GM19099 (cell line): Measurements from ENCODE around the gene DLX2.

ENCODE experiments used
- POLR2A ChIP-seq: IDR thresholded peaks from 3 replicates; pipeline ENCODE4 v1.6.1; 2011; ENCODE audit warnings: low read depth; ENCODE audit not compliant: insufficient read length; ENCODE audit errors: extremely low read depth

DLX2 gene

DNA sequence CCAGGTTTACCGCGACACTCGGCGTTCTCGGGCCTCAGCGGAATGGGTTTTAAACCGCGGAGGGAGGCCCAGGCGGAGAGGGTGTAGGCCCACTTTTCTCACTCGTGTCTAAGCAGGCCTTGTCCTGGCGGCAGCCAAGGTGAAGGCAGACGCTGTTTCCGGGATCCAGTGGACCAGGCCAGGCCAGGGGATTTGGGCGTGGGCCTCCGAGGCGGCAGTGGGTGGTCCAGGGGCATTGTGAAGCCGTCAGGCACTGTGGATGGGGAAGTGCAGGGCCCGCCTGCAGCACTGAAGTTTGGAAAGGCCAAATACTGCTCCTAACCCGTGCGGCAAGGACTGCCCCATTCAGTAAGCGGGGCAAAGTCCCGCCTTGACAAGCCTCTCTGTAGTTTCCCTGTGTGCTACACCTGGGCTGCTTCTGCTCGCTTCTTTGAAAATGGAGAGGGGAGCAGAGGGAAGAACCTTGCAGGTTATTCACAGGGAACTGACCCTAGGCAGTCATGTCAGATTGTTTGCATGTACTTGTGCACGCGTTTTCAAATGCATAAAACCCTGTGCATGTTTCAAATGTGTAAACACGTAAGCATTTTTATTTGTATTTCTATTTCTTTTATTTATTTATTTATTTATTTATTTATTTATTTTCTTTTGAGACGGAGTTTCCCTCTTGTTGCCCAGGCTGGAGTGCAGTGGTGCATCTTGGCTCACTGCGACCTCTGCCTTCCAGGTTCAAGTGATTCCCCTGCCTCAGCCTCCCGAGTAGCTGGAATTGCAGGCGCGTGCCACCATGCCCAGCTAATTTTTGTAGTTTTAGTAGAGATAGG is 7.5 kb upstream of the DLX2 start:
- TF ChIP-seq POLR2A, result no peak

DNA sequence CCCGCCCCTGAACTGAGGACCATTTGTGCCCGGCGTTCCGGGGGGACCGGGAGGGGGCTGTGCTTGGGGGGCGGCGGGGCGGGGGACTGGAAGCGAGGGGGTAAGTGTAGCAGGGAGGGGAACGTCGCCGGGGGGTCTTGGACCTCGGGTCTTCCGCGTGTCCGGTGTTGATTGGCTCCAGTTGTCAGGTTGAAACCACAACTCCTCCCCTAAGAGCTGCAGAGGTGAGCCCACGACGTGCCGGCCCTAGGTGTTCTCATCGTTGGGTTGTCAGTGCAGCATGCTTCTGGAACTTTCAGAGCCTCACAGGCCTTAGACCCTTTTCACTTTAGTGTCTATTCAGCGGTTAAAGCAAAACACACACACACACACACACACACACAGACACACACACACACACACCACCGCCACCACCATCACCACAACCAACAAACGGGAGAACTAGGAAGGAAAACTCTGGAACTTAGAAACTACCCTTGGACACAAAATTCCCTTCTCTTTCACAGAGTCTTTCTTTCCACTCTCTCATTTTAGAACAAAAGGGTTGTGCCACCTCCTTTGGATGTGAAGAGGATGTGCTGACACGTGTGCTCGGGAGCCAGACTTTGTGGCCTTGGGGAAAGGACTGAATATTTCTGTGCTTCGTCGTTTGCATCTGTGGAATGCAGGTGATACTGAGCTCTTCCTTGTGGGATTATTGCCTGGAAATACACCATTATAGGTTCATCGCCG is 6.7 kb upstream of the DLX2 start:
- no peak for TF ChIP-seq POLR2A

DNA sequence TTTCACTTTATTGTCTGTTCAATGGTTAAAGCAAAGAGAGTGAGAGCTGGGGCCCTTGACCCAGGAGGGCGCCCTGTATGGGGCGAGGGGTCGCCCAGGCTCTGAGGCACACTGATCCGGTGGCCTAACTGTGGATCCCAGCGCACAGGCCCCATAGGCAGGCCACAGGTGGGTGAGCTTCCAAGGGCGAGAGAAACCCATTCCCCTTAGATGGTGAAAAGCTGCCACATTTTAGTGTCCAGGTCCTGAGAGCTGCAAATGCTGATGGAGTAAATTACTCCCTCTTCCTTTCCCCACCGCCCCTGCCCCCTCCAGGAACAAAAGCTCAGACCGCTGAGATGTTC is 5.9 kb upstream of the DLX2 start:
- no peak for TF ChIP-seq POLR2A

GRCh38 chr2:172107690-172108586 is 5.2 kb upstream of the DLX2 start:
- no peak for TF ChIP-seq POLR2A

GRCh38 chr2:172106108-172106961 is 3.6 kb upstream of the DLX2 start:
- TF ChIP-seq POLR2A, result no peak

DNA sequence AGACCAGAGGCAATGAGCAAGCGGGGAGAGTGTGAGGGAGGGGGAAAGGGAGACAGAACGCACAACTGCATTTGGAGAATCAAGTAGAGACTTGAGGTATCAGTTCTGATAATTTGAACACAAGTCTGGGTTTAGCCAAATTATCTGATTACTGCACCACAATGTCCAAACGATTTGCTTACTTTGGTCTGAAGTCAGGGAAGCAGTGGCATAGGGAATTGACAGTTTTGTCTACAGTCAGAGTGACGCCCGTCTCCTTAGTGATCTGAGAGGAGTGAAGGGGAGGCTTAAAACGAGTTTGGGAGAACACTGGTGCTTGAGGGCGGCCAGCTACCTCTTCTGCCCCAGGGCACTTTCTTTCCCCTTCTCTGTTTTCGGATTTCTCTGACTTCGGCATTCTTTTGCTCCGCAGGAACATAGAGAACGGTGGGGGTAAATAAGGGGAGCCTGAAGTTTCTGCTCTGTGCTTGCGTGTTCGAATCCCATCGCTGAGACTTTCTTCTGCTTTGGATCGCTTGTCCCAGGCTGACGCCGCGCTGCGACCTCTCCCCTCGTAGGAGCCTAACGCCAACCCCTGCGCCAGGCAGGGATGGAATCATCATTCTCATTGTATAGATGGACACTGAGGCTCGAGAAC is 2.9 kb upstream of the DLX2 start:
- TF ChIP-seq POLR2A, result no peak

GRCh38 chr2:172103471-172104272 is 972 bp upstream of the DLX2 start:
- no peak for TF ChIP-seq POLR2A

DNA sequence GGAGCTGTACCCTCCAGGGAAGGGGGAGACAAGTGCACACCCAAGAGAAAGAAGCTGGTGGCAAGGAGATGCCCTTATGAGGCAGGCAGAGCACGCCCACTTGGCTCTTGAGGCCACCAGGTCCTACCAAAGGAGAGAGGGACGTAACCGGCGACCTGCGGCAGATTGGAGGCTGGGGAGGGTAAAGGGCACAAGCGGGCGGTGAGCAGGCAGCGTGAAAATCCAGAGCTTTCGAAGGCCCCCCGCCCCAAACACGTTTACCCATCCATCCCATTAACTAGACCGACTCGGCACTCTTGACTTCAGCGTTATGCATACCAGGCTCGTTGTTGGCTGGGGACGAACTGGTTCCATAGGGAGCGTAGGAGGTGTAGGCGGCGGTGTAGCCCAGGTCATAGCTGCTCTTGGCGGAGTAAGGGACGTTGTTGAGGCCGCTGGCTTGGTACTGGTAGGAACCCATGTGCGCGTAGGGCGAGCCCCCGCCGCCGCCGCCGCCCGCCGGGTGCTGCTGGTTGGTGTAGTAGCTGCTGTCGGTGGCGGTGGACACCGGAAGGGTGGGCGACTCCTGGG is 794 bp downstream of the DLX2 start:
- TF ChIP-seq POLR2A, result no peak

DNA sequence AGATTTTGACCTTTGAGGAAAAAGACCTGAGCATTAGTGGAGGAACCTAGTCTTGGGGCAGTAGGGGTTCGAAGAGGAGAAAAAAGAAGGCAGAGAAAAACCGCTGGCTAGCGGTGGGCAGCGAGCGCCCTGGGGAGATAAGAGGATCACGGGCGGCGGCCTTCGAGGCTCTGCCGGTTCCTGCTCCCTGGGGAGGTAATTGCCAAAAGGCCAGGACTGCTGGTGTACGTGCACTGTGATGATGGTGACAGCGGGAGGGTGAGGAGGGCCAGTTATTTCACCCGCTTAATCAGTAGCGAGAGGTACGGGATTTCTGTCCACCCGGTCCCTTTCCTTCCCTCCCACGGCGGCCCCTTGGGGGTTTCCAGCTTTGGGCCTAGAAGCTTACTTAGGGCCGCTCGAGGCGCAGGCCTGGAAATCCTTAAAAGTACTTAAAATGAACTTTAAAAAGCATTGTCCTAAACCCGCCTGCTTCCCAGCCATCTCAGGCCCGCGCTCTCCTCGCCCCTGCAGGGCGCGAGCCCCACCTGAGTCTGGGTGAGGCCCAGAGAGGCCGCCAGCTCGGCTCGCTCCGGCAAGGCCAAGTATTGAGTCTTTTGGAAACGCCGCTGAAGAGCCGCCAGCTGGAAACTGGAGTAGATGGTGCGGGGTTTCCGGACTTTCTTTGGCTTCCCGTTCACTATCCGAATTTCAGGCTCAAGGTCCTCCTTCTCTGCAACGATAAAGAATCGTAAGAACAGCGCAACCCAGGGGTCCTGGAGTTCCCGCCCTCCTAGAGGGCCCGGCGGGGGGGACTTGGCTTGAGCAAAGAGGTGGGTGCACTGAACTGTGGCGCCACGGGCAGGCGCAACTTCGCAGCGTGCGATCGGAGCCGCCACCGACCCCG is 1.5 kb downstream of the DLX2 start:
- TF ChIP-seq POLR2A, result no peak

DNA sequence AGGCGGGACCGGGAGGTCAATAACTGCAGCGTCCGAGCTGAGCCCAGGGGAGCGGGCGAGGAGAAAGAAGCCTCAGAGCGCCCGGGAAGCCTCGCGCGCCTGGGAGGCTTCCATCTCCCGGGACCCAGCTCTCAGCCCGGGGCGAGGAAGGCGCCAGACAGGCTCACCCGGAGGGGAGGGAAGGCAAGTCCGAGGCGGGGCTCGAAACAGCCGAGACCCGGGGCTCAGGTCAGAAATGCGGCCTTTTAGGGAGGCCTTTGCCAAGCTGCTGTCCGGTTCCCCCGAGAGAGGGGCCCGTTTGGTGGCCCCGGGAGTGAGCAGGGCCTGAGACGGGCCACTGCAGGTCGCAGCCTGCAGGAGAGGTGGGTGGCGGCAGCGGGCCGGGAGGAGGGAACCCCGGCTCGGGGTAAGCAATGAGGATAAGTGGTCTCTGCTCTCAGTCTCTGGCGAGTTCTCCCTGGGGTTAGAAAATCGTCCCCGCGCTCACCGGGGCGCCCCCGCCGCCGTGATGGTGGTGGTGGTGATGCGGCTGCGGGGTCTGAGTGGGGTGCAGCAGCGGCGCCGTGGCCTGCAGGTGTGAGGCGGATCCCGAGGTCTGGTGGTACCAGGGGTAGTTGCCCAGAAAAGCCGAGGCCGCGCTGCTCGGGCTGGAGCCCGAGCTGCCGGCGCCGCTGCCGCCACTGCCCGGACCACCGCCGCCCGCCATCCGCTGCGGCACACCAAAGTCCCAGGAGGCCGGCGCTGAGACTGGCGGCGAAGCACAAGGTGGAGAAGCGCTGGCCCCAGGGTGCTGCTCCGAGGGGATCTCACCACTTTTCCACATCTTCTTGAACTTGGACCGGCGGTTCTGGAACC is 2.4 kb downstream of the DLX2 start:
- TF ChIP-seq POLR2A, result no peak

GRCh38 chr2:172099472-172100079 is 3.1 kb downstream of the DLX2 start:
- TF ChIP-seq POLR2A, result no peak
